GM12878 (cell line): ENCODE data around the gene WEE2. TPM values are rescaled to one million over a fixed set of nuclear protein-coding genes. Genes with fewer than 3 reads are reported as not detected.

Experiments
- JUNB ChIP-seq: IDR thresholded peaks from 2 replicates; pipeline ENCODE4 v1.6.1; 2016; ENCODE audit warnings: antibody characterized with exemption, mild to moderate bottlenecking
- MXI1 ChIP-seq: fragments of 150-350 bp; IDR thresholded peaks from 2 replicates; pipeline ENCODE4 v1.6.1; 2011; ENCODE audit warnings: low read depth, mild to moderate bottlenecking, inconsistent platforms, low read length, improper control_type of control experiment
- NFYA ChIP-seq: IDR thresholded peaks from 2 replicates; pipeline ENCODE4 v1.6.1; 2011; ENCODE audit warnings: low read depth, mild to moderate bottlenecking, low read length, improper control_type of control experiment, borderline replicate concordance
- ZNF24 ChIP-seq: fragments of 450-650 bp; IDR thresholded peaks from 2 replicates; pipeline ENCODE4 v1.6.1; 2017; ENCODE audit warnings: antibody characterized with exemption, mild to moderate bottlenecking
- polyA plus RNA-seq, 11 experiments: library from polyadenylated mRNA; depleted of rRNA in 4 of 11; unstranded in 6 of 11; stranded (reverse) in 5 of 11; fragments of >200 nt; fragmentation: Nextera tagmentation in 4 of 11; fragmentation: Illumina TruSeq in 1 of 11; extraction: Ambion mirVana in 4 of 11; extraction: Trizol in 1 of 11; gene quantifications; 1 replicate in 1 of 11; 2 replicates in 10 of 11; pipeline versions ENCODE4 v1.2.1 to v1.2.3, GENCODE V29; 2011 to 2016; ENCODE audit warnings: inconsistent platforms in 2 of 11, missing spikeins in 2 of 11, low read depth in 1 of 11
- total RNA-seq, 4 experiments: library from RNA; depleted of rRNA in 3 of 4; stranded (reverse); fragments of >200 nt in 3 of 4; fragmentation: Illumina TruSeq in 1 of 4; extraction: Trizol in 1 of 4; gene quantifications; 2 replicates each; pipeline versions ENCODE4 v1.2.1 to v1.2.3, GENCODE V29; 2013 to 2021
- TF ChIP-seq, protein P1 (sequence below): fragments of 450-650 bp; IDR thresholded peaks from 2 replicates; pipeline ENCODE4 v1.6.1; 2017; ENCODE audit warnings: low read depth, mild to moderate bottlenecking, moderate library complexity
- TF ChIP-seq, protein P2 (sequence below): fragments of 450-650 bp; formaldehyde crosslinking; IDR thresholded peaks from 2 replicates; pipeline ENCODE4 v1.4.0; 2022; ENCODE audit warnings: mild to moderate bottlenecking, moderate library complexity
- TF ChIP-seq, protein P3 (sequence below): IDR thresholded peaks from 2 replicates; pipeline ENCODE4 v1.6.1; 2012; ENCODE audit warnings: low read depth, low read length, improper control_type of control experiment

The WEE2 gene
- total and polyA plus RNA-seq, 10 of the 15 experiments (the other 5 are each of a cell fraction or from before 2014, with no cell fraction given): 0.02 to 0.03 (median 0.03) TPM; not detected in 7

DNA sequence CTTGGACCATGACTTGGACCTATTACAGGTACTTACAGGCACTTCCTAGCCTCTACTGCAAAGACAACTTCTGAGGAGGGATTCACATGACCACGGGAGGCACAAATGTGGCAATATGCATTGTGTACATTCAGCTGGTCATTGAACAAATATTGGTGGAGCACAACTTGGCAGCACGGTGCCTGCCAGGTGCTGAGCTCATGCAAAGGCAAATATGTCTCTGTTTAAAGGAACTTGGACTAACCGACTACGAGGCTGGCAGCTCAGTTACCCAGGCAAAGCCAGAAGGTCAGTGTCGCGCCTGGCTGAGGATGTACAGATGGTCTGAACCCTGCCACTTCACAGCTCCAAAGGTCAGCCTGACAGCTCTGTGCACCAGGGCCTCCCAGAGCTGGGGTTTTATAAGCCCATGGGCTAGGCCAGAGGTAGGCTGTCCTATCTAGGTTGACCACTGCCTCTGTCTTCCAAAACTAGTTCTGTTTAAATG lies 12.3 kb upstream of the WEE2 start (continued):
- TF ChIP-seq, protein P1, sequence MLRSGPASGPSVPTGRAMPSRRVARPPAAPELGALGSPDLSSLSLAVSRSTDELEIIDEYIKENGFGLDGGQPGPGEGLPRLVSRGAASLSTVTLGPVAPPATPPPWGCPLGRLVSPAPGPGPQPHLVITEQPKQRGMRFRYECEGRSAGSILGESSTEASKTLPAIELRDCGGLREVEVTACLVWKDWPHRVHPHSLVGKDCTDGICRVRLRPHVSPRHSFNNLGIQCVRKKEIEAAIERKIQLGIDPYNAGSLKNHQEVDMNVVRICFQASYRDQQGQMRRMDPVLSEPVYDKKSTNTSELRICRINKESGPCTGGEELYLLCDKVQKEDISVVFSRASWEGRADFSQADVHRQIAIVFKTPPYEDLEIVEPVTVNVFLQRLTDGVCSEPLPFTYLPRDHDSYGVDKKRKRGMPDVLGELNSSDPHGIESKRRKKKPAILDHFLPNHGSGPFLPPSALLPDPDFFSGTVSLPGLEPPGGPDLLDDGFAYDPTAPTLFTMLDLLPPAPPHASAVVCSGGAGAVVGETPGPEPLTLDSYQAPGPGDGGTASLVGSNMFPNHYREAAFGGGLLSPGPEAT: no peak
- TF ChIP-seq, protein P2, sequence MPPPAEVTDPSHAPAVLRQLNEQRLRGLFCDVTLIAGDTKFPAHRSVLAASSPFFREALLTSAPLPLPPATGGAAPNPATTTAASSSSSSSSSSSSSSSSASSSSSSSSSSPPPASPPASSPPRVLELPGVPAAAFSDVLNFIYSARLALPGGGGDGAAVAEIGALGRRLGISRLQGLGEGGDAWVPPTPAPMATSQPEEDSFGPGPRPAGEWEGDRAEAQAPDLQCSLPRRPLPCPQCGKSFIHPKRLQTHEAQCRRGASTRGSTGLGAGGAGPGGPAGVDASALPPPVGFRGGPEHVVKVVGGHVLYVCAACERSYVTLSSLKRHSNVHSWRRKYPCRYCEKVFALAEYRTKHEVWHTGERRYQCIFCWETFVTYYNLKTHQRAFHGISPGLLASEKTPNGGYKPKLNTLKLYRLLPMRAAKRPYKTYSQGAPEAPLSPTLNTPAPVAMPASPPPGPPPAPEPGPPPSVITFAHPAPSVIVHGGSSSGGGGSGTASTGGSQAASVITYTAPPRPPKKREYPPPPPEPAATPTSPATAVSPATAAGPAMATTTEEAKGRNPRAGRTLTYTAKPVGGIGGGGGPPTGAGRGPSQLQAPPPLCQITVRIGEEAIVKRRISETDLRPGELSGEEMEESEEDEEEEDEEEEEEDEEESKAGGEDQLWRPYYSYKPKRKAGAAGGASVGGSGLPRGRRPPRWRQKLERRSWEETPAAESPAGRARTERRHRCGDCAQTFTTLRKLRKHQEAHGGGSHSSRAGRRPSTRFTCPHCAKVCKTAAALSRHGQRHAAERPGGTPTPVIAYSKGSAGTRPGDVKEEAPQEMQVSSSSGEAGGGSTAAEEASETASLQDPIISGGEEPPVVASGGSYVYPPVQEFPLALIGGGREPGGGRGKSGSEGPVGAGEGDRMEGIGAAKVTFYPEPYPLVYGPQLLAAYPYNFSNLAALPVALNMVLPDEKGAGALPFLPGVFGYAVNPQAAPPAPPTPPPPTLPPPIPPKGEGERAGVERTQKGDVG (CRISPR knock-in tag): no peak
- TF ChIP-seq MXI1: no peak
- no peak for TF ChIP-seq NFYA
- TF ChIP-seq, protein P3, sequence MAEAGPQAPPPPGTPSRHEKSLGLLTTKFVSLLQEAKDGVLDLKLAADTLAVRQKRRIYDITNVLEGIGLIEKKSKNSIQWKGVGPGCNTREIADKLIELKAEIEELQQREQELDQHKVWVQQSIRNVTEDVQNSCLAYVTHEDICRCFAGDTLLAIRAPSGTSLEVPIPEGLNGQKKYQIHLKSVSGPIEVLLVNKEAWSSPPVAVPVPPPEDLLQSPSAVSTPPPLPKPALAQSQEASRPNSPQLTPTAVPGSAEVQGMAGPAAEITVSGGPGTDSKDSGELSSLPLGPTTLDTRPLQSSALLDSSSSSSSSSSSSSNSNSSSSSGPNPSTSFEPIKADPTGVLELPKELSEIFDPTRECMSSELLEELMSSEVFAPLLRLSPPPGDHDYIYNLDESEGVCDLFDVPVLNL: no peak
- TF ChIP-seq ZNF24: no peak
- no peak for TF ChIP-seq JUNB
